Measurements from ENCODE around the gene BTBD8.

BTBD8 gene

DNA sequence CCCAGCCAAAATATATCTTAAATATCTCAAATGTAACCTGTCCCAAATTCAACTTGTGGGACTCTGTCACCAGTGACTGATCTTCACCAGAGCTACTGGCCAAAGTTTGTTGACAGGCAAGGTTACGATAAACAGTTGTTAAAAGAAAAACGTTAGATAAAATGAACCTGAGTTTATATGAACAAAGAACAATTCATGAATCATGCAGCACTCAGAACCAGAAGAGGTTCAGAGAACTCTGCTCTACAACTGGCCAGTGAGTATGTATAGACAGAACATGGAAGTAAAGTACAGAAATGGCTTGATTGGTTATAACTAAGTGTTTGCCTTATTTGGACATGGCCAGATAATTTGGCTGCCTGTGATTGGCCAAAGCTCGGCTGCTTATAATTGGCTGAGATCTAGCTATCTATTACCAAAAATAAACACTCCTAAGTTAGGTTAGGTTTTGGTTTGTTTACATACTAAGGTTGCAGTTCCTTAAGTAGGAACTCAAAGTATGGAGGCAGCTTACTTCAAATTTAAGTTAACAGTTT, 25.5 kb downstream of the BTBD8 start:
- Histone ChIP-seq H2AFZ (ENCODE audit: low read length) (no peak overlapping the region), H3K79me2 (ENCODE audit: insufficient read depth, low read length) (no peaks in the 10 kb centered on the region), H3K36me3 (ENCODE audit: insufficient read depth, low read length) (peaks cover 13% of the 10 kb centered on the region), H3K9ac (ENCODE audit: low read length) (no peak overlapping the region), H3K4me1 (ENCODE audit: insufficient read depth, low read length, severe bottlenecking) (no peaks in the 10 kb centered on the region), H3K4me2 (ENCODE audit: low read length) (no peak overlapping the region), H3K9me3 (ENCODE audit: low read length) (no peaks in the 10 kb centered on the region), H3K27me3 (ENCODE audit: insufficient read depth, low read length) (no peaks in the 10 kb centered on the region), H4K20me1 (ENCODE audit: insufficient read depth, low read length) (no peaks in the 10 kb centered on the region), H3K4me3 (ENCODE audit: low read depth, low read length, poor library complexity, severe bottlenecking) (no peak overlapping the region), H3K27ac (ENCODE audit: low read depth, low read length, poor library complexity, severe bottlenecking) (no peak overlapping the region), H3K9me2 (ENCODE audit: low read depth, low read length) (no peaks in the 10 kb centered on the region), H3F3A (ENCODE audit: insufficient read depth, low read length) (no peaks in the 10 kb centered on the region)
- no peak for TF ChIP-seq EZH2 (IDR thresholded peaks at IDR 0.05; ENCODE audit: borderline replicate concordance, low read length)
- TF ChIP-seq, protein P1, sequence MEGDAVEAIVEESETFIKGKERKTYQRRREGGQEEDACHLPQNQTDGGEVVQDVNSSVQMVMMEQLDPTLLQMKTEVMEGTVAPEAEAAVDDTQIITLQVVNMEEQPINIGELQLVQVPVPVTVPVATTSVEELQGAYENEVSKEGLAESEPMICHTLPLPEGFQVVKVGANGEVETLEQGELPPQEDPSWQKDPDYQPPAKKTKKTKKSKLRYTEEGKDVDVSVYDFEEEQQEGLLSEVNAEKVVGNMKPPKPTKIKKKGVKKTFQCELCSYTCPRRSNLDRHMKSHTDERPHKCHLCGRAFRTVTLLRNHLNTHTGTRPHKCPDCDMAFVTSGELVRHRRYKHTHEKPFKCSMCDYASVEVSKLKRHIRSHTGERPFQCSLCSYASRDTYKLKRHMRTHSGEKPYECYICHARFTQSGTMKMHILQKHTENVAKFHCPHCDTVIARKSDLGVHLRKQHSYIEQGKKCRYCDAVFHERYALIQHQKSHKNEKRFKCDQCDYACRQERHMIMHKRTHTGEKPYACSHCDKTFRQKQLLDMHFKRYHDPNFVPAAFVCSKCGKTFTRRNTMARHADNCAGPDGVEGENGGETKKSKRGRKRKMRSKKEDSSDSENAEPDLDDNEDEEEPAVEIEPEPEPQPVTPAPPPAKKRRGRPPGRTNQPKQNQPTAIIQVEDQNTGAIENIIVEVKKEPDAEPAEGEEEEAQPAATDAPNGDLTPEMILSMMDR (IDR thresholded peaks at IDR 0.05; ENCODE audit: low read length) = no peak

DNA sequence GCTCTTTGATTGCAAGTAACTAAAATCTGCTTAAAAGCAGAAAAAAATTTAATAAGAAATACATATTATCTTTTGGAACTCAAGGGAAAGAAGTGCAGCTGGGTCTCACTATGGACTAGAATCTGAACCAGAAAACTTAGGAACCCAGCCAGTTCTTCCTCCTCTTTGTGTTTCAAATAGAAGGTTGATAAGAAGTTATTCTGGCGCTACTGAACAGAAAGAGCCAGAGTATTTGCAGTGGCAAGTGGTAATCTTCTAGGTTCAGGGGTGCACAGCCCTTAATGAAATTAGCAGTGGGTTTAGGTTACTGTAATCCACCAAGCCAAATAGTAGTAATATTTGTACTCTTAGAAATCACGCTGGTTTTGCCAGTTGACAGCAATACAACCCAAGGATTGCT, 28.5 kb downstream of the BTBD8 start:
- Histone ChIP-seq H3K9me2 (ENCODE audit: low read depth, low read length) (no peaks in the 10 kb centered on the region), H3K27me3 (ENCODE audit: insufficient read depth, low read length) (no peaks in the 10 kb centered on the region), H3K36me3 (ENCODE audit: insufficient read depth, low read length) (peaks cover 13% of the 10 kb centered on the region)

DNA sequence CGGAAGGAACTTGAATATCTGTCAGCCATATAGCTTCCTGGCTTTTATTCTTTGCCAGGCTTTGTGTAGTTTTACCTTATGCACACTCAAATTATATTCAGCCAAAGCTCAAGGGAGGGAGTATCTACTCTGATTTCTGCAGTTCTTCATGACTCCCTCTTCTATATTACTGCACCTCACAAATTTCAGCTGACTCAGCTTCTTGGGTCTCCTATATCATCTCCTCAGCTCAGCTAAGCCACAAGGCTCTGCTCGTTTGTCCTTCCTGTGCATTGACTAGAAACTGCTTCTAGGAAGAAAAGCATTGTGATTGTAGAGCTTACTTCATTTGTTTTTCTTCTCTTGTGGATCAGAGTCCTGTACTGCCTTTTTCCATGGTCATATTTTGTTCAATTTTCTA, 37.4 kb downstream of the BTBD8 start:
- H4K20me1 ChIP-seq (ENCODE audit: insufficient read depth, low read length) = no peaks in the 10 kb centered on the region
- no peaks in the 10 kb centered on the region for H3K9me2 ChIP-seq (ENCODE audit: low read depth, low read length)

More for the DNA sequence above, 28.5 kb downstream of the BTBD8 start:
- Histone ChIP-seq H2AFZ (ENCODE audit: low read length) (no peak overlapping the region), H3K4me3 (ENCODE audit: low read depth, low read length, poor library complexity, severe bottlenecking) (no peak overlapping the region), H3K4me1 (ENCODE audit: insufficient read depth, low read length, severe bottlenecking) (no peaks in the 10 kb centered on the region), H3K9ac (ENCODE audit: low read length) (no peak overlapping the region), H3K4me2 (ENCODE audit: low read length) (no peak overlapping the region), H3K9me3 (ENCODE audit: low read length) (no peaks in the 10 kb centered on the region), H4K20me1 (ENCODE audit: insufficient read depth, low read length) (no peaks in the 10 kb centered on the region), H3K79me2 (ENCODE audit: insufficient read depth, low read length) (no peaks in the 10 kb centered on the region), H3K27ac (ENCODE audit: low read depth, low read length, poor library complexity, severe bottlenecking) (no peak overlapping the region), H3F3A (ENCODE audit: insufficient read depth, low read length) (no peaks in the 10 kb centered on the region)
- TF ChIP-seq, protein P1 (IDR thresholded peaks at IDR 0.05; ENCODE audit: low read length) = no peak
- no peak for TF ChIP-seq EZH2 (IDR thresholded peaks at IDR 0.05; ENCODE audit: borderline replicate concordance, low read length)

More for the DNA sequence above, 37.4 kb downstream of the BTBD8 start:
- no peak for TF ChIP-seq EZH2 (IDR thresholded peaks at IDR 0.05; ENCODE audit: borderline replicate concordance, low read length)
- TF ChIP-seq, protein P1 (IDR thresholded peaks at IDR 0.05; ENCODE audit: low read length) = no peak
- Histone ChIP-seq H3F3A (ENCODE audit: insufficient read depth, low read length) (no peaks in the 10 kb centered on the region), H2AFZ (ENCODE audit: low read length) (no peak overlapping the region), H3K4me3 (ENCODE audit: low read depth, low read length, poor library complexity, severe bottlenecking) (no peak overlapping the region), H3K36me3 (ENCODE audit: insufficient read depth, low read length) (no peaks in the 10 kb centered on the region), H3K27me3 (ENCODE audit: insufficient read depth, low read length) (no peaks in the 10 kb centered on the region), H3K4me1 (ENCODE audit: insufficient read depth, low read length, severe bottlenecking) (peaks cover 4% of the 10 kb centered on the region), H3K9me3 (ENCODE audit: low read length) (no peaks in the 10 kb centered on the region), H3K79me2 (ENCODE audit: insufficient read depth, low read length) (no peaks in the 10 kb centered on the region), H3K4me2 (ENCODE audit: low read length) (no peak overlapping the region), H3K9ac (ENCODE audit: low read length) (no peak overlapping the region), H3K27ac (ENCODE audit: low read depth, low read length, poor library complexity, severe bottlenecking) (no peak overlapping the region)
